GM18499 (cell line): Measurements from ENCODE around the gene KIF6.

Experiments used
- ATAC-seq: cut with Tn5 transposase; IDR thresholded peaks from one replicate; pipeline ENCODE4 v1.9.1; 2021; ENCODE audit warnings: moderate number of reproducible peaks; ENCODE audit not compliant: insufficient read depth, unreplicated experiment

KIF6 gene

DNA sequence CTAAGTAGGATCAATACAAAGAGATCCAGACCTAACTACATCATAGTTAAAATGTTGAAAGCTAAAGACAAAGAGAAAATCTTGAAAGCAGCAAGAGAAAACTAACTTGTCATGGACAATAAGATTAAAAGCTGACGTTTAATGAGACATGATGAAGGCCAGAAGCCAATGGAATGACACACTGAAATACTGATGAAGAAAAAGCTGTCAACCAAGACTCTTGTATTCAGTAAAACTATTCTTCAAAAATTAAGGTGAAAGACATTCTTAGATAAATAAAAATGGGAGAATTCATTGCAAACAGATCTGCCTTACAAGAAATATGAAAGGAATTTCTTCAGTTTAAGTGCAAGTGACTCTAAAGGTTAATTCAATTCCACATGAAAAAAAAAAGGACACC lies 256.8 kb downstream of the KIF6 start:
- no peak for ATAC-seq

DNA sequence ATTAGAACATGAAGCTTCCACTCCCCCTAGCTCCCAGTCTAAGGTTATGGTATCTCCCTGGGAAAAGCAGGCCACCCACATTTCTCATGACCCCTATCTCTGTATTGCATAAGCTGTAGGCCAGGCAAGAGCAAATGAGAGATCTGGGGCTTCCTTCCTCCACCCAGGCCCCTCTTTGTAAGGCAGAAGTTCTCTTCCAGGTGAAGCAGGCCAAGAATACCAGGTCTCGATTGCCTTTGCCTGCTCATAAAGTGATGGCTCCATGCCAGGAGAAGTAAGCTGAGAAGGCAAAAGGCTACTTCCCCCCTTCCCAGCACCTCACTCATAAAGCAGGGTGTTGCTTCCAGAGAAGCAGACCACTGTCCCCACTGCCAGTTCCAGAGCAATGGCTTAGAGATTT lies 258.6 kb downstream of the KIF6 start:
- no peak for ATAC-seq

DNA sequence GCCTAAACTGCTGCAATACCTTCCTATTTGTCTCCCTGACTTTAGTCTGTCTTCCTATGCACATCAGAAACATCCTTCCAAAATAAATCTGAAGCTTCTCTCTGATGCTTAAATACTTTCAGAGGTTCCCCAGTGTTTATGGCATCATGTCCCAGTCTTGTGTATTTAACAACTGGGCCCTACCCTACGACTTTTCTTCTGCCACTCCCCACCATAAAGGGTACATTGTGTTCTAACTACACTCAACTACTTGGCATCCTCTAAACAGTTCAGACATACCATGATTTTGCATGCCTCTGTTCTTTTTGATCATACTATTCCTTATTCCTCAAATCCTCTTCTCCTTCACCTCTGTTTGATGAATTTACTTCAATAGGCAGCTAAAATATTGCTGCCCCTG lies 259.7 kb downstream of the KIF6 start:
- ATAC-seq = no peak

DNA sequence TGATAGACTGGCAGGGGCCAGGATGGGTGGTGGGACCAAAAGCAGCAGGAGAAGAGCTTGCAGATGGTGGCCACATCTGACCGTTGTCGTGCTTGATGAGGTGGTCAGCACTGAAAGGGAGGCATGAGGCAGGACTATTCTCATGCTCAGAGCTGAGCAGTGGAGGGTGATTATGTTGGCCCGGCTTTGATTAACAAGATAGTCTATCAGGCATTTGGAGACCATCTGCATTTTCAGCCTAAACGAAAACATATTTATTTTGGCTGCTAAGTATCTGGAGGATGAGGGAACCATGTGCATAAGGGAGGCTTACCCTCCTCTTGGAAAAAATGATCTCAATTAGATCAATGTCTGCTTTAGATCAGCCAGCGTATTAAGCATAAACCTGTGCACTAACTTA lies 261.1 kb downstream of the KIF6 start:
- ATAC-seq = no peak

- no peak for ATAC-seq
Observed at GRCh38 chr6:39453956-39454524, 271.2 kb downstream of the KIF6 start.

- no peak for ATAC-seq
Observed at GRCh38 chr6:39453241-39453640, 272.0 kb downstream of the KIF6 start.

DNA sequence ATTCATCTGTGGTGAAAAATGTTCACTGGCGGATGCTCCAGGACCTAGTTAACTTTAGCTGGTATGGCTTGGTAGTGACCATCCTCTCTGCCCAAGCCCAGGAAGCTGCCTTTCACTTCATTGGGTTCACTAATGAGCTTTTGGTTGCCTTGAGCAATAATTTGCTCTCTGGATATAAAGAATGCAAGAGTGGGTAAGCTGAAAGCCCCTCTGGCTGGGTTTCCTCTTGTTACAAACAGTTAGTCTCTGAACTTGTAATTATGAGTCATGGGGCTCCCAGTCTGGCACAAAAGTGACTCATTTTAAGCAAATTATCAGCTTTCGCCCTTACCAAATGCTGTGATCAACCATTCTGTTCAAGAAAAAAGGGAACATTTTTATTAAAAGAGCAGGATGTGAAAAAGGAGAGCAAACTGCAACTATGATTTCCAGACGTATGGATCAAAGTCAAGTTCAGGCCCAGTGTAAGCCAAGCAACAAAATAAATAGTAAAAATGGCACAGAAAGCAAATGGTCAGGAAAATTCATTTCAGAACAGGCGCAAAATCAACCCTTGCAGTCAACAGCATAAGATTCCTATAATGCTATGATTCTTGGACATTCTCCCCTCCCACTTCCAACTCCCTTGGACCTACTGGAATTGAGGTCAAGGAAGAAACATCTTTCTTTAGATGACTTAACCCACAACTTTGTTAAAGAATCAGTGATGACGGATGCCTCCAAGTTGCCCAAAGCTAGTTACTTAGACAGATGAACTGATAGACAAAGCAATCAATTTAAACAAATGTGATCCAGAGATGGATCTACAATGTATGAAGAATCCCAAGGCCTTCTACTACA lies 272.7 kb downstream of the KIF6 start:
- no peak for ATAC-seq

- ATAC-seq = no peak
Observed at GRCh38 chr6:39451831-39452230, 273.4 kb downstream of the KIF6 start.

GRCh38 chr6:39449022-39449421 lies 276.2 kb downstream of the KIF6 start:
- ATAC-seq = no peak

DNA sequence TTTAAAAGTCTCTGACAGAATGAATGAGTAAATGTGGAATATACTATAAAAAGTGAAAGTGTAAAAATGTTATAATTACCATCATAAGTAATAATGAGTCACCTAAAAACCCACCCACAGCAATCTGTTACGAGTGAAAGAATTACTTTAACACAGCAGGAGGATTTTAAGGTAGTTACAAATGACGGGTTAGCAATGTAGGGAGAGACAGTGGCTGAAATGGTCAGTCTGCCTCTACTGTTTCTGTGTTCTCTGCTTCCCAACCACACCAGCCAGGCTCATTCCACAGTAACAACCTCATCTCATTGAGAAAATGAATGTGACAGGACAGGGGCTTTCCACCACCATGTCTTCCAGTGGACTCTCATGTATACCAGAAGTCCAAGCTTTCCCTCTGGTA lies 278.3 kb downstream of the KIF6 start:
- no peak for ATAC-seq

DNA sequence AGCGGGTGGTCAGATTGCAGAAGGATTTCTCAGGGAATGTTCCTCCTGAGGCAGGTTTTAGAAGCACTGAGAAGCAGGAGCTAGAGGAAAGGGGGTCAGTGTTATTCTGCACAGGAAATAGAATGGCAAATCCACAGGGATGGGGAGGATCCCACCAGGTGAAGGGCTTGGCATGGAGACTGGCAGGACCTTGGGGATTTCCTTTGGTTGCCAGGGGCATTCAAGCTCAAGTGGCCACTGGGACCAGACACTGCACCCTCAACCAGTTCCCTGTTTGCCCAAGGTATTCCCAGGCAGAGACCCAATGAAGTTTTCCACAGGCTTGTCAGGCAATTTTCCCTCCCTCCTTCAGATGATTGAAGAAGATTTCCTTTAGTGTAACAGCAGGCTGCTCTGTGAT lies 279.5 kb downstream of the KIF6 start:
- ATAC-seq = no peak

GRCh38 chr6:39444479-39445019 lies 280.7 kb downstream of the KIF6 start:
- ATAC-seq = no peak

DNA sequence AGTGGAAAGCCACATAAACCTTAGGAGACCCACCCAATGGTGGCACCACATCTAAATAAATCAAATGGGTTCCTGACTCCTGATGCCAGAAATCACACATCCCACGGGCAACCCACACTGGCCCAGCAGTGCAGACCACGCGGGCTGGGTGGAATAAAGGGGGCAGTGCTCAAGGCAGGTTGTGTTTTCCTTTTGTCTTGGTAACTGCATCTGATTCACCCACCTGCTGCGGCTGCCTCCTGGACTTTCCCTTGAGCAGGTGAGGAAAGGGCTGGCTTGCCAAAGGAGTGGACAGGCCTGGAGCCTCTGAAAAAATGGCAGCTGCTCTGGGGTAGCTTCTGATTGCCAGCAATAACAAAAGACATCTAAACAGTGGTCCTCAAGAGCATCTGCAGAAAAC lies 283.2 kb downstream of the KIF6 start:
- ATAC-seq = no peak

- ATAC-seq = no peak
Observed at GRCh38 chr6:39441301-39441700, 283.9 kb downstream of the KIF6 start.

DNA sequence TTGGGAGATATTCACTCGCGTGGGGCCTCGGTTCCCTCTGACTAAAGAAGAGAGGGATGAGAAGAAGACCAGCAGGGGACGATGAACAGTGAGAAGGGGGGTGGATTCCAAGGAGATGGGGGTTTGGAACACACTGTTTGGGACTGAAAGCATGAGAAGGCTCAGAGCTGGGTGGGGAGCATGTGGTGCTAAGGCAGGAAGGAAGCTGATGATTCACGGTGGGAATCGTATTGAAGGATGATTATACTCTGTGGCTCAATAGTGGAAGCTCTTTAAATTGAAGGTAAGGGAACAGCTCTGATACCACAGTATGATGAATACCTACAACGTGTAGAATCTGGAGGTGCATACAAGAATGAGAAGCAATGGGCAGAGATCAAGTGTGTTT lies 285.2 kb downstream of the KIF6 start:
- no peak for ATAC-seq

GRCh38 chr6:39439342-39440038 lies 285.7 kb downstream of the KIF6 start:
- no peak for ATAC-seq

- ATAC-seq = no peak
Observed at GRCh38 chr6:39433630-39434029, 291.6 kb downstream of the KIF6 start.

DNA sequence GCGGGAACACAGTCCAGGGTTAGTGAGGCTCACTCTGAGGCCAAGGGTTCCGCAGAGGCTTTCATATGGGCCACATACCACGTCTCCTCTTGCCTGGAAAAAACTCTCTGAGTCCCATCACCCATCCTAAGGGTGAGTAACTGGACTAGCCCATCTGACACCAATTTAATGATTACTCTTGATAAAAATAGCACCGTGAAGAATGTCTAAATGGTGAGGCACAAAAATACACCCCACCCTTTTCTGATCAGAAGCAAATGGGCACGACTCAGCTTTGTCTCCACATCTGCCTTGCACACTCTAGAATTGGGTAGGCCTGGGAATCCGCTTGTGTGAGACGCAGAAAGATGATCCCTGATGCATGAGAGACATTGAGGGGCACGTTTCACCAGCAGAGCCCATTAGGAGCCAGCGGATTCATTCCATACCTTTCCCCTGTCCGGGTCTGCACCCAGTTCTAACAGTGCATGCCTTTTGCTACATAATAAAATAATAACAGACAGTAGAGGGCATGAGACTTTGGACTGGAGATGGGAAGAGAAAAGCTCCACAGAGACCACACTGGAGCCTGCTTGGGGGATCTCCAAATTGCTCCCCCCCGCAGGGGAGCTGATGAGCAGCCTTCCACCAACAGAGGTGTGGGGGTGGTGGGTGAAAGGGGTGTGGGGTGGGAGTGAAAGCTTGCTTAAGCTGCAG lies 292.7 kb downstream of the KIF6 start:
- no peak for ATAC-seq

- ATAC-seq = no peak
Observed at GRCh38 chr6:39430871-39431523, 294.2 kb downstream of the KIF6 start.

- ATAC-seq = no peak
Observed at GRCh38 chr6:39430446-39430845, 294.8 kb downstream of the KIF6 start.
